ENCODE results near the gene TRANK1.
"Not testable (repeated sequence)": the region's sequence is repeated elsewhere in the genome, so short reads cannot be mapped to it uniquely, and the experiment has no call there.

The TRANK1 gene

GRCh38 chr3:36944012-36944640 lies 728 bp downstream of the TRANK1 start:
- Mint-ChIP-seq H3K4me1 (ENCODE audit: low read depth in 2 of 2) (peaks cover 7 to 19% of the 10 kb centered on the region in 2 donors), H3K36me3 (ENCODE audit: insufficient read depth) (peaks cover 20% of the 10 kb centered on the region), H3K27me3 (no peaks in the 10 kb centered on the region), H3K27ac (peak overlapping the region; percentile 77 to 90), H3K9me3 (no peaks in the 10 kb centered on the region), H3K4me3 (peak overlapping the region; percentile 76 to 83)
- ATAC-seq (replicated peaks) (peak; percentile 36), DNase-seq (peak; percentile 11 to 21 (median 13))

GRCh38 chr3:36943601-36944000 lies 1.3 kb downstream of the TRANK1 start:
- ATAC-seq (replicated peaks) = no peak
- Mint-ChIP-seq H3K27me3 (no peaks in the 10 kb centered on the region), H3K9me3 (no peaks in the 10 kb centered on the region), H3K27ac (peak overlapping the region; percentile 77 to 90), H3K36me3 (ENCODE audit: insufficient read depth) (peaks cover 20% of the 10 kb centered on the region), H3K4me3 (peak overlapping the region; percentile 76 to 83), H3K4me1 (ENCODE audit: low read depth in 2 of 2) (peaks cover 8 to 20% of the 10 kb centered on the region in 2 donors)
- no peak for DNase-seq

GRCh38 chr3:36942638-36943248 lies 2.1 kb downstream of the TRANK1 start:
- peaks cover 20% of the 10 kb centered on the region for H3K36me3 Mint-ChIP-seq (ENCODE audit: insufficient read depth)
- H3K4me1 Mint-ChIP-seq (ENCODE audit: low read depth in 2 of 2) = peaks cover 8 to 20% of the 10 kb centered on the region in 2 donors
- ATAC-seq (replicated peaks) (no peak), DNase-seq (no peak)
- peak overlapping the region in 1 of 2 donors; percentile 17 for H3K4me3 Mint-ChIP-seq
- no peaks in the 10 kb centered on the region for H3K27me3 Mint-ChIP-seq
- no peak overlapping the region for H3K27ac Mint-ChIP-seq
- no peaks in the 10 kb centered on the region for H3K9me3 Mint-ChIP-seq

GRCh38 chr3:36941658-36942057 lies 3.2 kb downstream of the TRANK1 start:
- no peaks in the 10 kb centered on the region for H3K9me3 Mint-ChIP-seq
- no peak for ATAC-seq (replicated peaks)
- H3K36me3 Mint-ChIP-seq (ENCODE audit: insufficient read depth) = peaks cover 16% of the 10 kb centered on the region
- no peak for DNase-seq
- H3K27me3 Mint-ChIP-seq = no peaks in the 10 kb centered on the region
- H3K27ac Mint-ChIP-seq = no peak overlapping the region
- H3K4me3 Mint-ChIP-seq = no peak overlapping the region
- peaks cover 8 to 20% of the 10 kb centered on the region in 2 donors for H3K4me1 Mint-ChIP-seq (ENCODE audit: low read depth in 2 of 2)

- no peaks in the 10 kb centered on the region for H3K9me3 Mint-ChIP-seq
- H3K27me3 Mint-ChIP-seq = no peaks in the 10 kb centered on the region
- DNase-seq (no peak), ATAC-seq (replicated peaks) (no peak)
- no peak overlapping the region for H3K27ac Mint-ChIP-seq
- H3K4me1 Mint-ChIP-seq (ENCODE audit: low read depth in 2 of 2) = peaks cover 8 to 20% of the 10 kb centered on the region in 2 donors
- H3K4me3 Mint-ChIP-seq = no peak overlapping the region
- H3K36me3 Mint-ChIP-seq (ENCODE audit: insufficient read depth) = peaks cover 16% of the 10 kb centered on the region
Observed at GRCh38 chr3:36941162-36941561, 3.7 kb downstream of the TRANK1 start.

- H3K27ac Mint-ChIP-seq = peak overlapping the region; percentile 57 to 64
- H3K9me3 Mint-ChIP-seq = no peaks in the 10 kb centered on the region
- no peak for DNase-seq
- peaks cover under 1% of the 10 kb centered on the region for H3K36me3 Mint-ChIP-seq (ENCODE audit: insufficient read depth)
- peaks cover 11 to 14% of the 10 kb centered on the region in 2 donors for H3K4me1 Mint-ChIP-seq (ENCODE audit: low read depth in 2 of 2)
- no peaks in the 10 kb centered on the region for H3K27me3 Mint-ChIP-seq
- no peak overlapping the region for H3K4me3 Mint-ChIP-seq
- no peak for ATAC-seq (replicated peaks)
Observed at GRCh38 chr3:36937492-36937891, 7.4 kb downstream of the TRANK1 start.

- H3K9me3 Mint-ChIP-seq = no peaks in the 10 kb centered on the region
- peaks cover 3% of the 10 kb centered on the region for H3K36me3 Mint-ChIP-seq (ENCODE audit: insufficient read depth)
- no peaks in the 10 kb centered on the region for H3K27me3 Mint-ChIP-seq
- no peak overlapping the region for H3K27ac Mint-ChIP-seq
- DNase-seq = no peak
- H3K4me3 Mint-ChIP-seq = no peak overlapping the region
- peaks cover 9 to 15% of the 10 kb centered on the region in 2 donors for H3K4me1 Mint-ChIP-seq (ENCODE audit: low read depth in 2 of 2)
- no peak for ATAC-seq (replicated peaks)
Observed at GRCh38 chr3:36933540-36934296, 11.1 kb downstream of the TRANK1 start.

- not testable (repeated sequence) for H3K4me3 Mint-ChIP-seq; ATAC-seq (replicated peaks); DNase-seq; H3K27ac Mint-ChIP-seq; H3K9me3 Mint-ChIP-seq; H3K27me3 Mint-ChIP-seq; H3K36me3 Mint-ChIP-seq (ENCODE audit: insufficient read depth)
- H3K4me1 Mint-ChIP-seq (ENCODE audit: low read depth in 2 of 2) = peaks cover 9 to 15% of the 10 kb centered on the region in 2 donors
Observed at GRCh38 chr3:36931424-36931823, 13.4 kb downstream of the TRANK1 start.

GRCh38 chr3:36928220-36928619 lies 16.6 kb downstream of the TRANK1 start:
- no peaks in the 10 kb centered on the region for H3K9me3 Mint-ChIP-seq
- H3K27ac Mint-ChIP-seq = no peak overlapping the region
- DNase-seq (no peak), ATAC-seq (replicated peaks) (no peak)
- peaks cover 9% of the 10 kb centered on the region for H3K36me3 Mint-ChIP-seq (ENCODE audit: insufficient read depth)
- no peaks in the 10 kb centered on the region for H3K27me3 Mint-ChIP-seq
- H3K4me3 Mint-ChIP-seq = no peak overlapping the region
- H3K4me1 Mint-ChIP-seq (ENCODE audit: low read depth in 2 of 2) = peaks cover 10 to 11% of the 10 kb centered on the region in 2 donors

GRCh38 chr3:36926292-36926897 lies 18.5 kb downstream of the TRANK1 start:
- Mint-ChIP-seq H3K27me3 (no peaks in the 10 kb centered on the region), H3K9me3 (no peaks in the 10 kb centered on the region), H3K27ac (no peak overlapping the region), H3K4me3 (no peak overlapping the region), H3K4me1 (ENCODE audit: low read depth in 2 of 2) (peaks cover 12% of the 10 kb centered on the region in 2 donors), H3K36me3 (ENCODE audit: insufficient read depth) (peaks cover 9% of the 10 kb centered on the region)
- DNase-seq = no peak
- no peak for ATAC-seq (replicated peaks)

GRCh38 chr3:36924744-36925521 lies 19.9 kb downstream of the TRANK1 start:
- H3K4me3 Mint-ChIP-seq = no peak overlapping the region
- peaks cover 7 to 11% of the 10 kb centered on the region in 2 donors for H3K4me1 Mint-ChIP-seq (ENCODE audit: low read depth in 2 of 2)
- peaks cover 8 to 11% of the 10 kb centered on the region in 2 donors for H3K9me3 Mint-ChIP-seq
- DNase-seq (no peak), ATAC-seq (replicated peaks) (no peak)
- peaks cover 9% of the 10 kb centered on the region for H3K36me3 Mint-ChIP-seq (ENCODE audit: insufficient read depth)
- H3K27me3 Mint-ChIP-seq = no peaks in the 10 kb centered on the region
- H3K27ac Mint-ChIP-seq = peak overlapping the region; percentile 31 to 52

GRCh38 chr3:36923981-36924743 lies 20.7 kb downstream of the TRANK1 start:
- peaks cover 7 to 12% of the 10 kb centered on the region in 2 donors for H3K4me1 Mint-ChIP-seq (ENCODE audit: low read depth in 2 of 2)
- DNase-seq = no peak
- no peak for ATAC-seq (replicated peaks)
- H3K9me3 Mint-ChIP-seq = peaks cover 8 to 11% of the 10 kb centered on the region in 2 donors
- no peaks in the 10 kb centered on the region for H3K27me3 Mint-ChIP-seq
- H3K4me3 Mint-ChIP-seq = no peak overlapping the region
- peaks cover 7% of the 10 kb centered on the region for H3K36me3 Mint-ChIP-seq (ENCODE audit: insufficient read depth)
- peak overlapping the region in 1 of 2 donors; percentile 52 for H3K27ac Mint-ChIP-seq

All from effector memory CD8-positive, alpha-beta T cell (primary cell).